Forelimb muscle (tissue), 1 donor: ENCODE measurements around the gene ARMC10. TPM values are rescaled to one million over a fixed set of nuclear protein-coding genes. Genes with fewer than 3 reads are reported as not detected.
"Not testable (repeated sequence)": the region's sequence is repeated elsewhere in the genome, so short reads cannot be mapped to it uniquely, and the experiment has no call there.

Experiments used
- DNase-seq: peaks from one replicate; pipeline ENCODE4 v3.0.0-alpha.2; 2013; ENCODE audit warnings: low read depth
- polyA plus RNA-seq: library from polyadenylated mRNA; unstranded; fragments of 120-200 nt; gene quantifications from one replicate; pipeline ENCODE4 v1.2.1, GENCODE V29; 2013; ENCODE audit not compliant: insufficient read length

Gene ARMC10
- polyA plus RNA-seq, 1 donor, result 20.0 TPM

DNA sequence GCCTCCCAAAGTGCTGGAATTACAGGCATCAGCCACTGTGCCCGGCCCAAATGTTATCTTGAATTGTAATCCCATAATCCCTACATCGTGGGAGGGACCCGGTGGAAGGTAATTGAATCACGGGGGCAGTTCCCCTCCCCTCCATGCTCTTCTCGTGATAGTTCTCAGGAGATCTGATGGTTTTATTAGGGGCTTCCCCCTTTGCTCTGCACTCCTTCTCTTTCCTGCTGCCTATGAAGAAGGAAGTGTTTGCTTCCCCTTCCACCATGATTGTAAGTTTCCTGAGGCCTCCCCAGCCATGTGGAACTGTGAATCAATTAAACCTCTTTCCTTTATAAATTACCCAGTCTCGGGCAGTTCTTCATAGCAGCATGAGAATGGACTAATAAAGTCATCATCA is 3.3 kb downstream of the ARMC10 start:
- not testable (repeated sequence) for DNase-seq

DNA sequence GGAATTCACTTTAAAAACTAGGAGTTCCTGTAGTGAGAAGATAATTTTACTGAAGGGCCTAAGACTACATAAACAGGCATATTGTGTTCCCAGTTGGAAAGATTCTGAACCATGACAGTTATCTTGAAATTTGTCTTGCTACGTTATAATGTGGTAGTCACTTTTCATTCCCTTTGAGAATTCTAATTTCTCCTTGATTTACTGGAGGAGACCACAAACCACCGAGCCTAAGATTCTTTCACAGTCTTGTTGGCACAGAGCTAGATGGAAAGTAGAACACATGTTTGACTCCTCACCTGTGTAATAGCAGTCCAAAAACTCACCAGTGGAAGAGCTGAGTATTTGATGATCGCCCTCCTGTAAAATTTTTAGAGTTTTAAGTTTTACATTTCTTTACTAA is 4.9 kb downstream of the ARMC10 start:
- no peak for DNase-seq

- no peak for DNase-seq
Measured at GRCh38 chr7:103080923-103081322, 6.0 kb downstream of the ARMC10 start.

DNA sequence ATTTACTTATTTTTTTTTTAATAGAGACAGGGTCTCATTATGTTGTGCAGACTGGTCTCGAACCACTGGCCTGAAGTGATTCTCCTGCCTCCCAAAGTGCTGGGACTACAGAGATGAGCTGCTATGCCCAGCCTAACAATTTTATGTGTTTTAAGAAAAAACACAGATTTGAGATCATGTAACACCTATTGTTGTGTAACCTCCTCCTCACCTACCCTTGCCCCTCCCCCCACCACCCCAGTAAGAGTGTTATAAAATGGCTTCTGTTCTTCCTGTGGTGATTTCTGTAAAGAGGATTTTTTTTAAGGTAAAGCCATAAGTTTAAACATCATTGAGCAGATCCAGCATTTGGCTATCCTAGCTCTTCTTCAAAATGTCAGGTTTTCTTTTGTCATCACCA is 7.6 kb downstream of the ARMC10 start:
- DNase-seq, result no peak

- no peak for DNase-seq
Measured at GRCh38 chr7:103083210-103083609, 8.3 kb downstream of the ARMC10 start.

GRCh38 chr7:103092321-103092720 is 17.4 kb downstream of the ARMC10 start:
- DNase-seq, result not testable (repeated sequence)

DNA sequence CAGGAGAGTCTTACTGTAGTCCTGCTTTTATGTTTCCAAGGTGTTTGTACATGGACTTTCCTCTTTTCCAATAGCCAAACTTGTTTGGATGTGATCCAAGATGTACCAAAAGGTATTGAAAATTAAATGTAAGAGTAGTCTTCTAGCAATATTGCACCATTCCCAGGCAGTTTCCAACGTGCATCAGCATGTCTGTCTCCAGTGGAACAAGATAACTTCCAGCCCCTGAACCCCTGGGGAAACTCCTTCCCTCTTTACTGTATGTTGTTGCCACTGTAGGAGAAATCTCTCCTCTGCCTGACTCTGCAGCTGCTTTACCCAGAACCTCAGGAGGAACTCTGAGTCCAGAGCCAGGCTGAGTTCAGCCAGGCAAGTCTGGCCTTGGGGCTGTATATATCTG is 18.5 kb downstream of the ARMC10 start:
- DNase-seq, result no peak

DNA sequence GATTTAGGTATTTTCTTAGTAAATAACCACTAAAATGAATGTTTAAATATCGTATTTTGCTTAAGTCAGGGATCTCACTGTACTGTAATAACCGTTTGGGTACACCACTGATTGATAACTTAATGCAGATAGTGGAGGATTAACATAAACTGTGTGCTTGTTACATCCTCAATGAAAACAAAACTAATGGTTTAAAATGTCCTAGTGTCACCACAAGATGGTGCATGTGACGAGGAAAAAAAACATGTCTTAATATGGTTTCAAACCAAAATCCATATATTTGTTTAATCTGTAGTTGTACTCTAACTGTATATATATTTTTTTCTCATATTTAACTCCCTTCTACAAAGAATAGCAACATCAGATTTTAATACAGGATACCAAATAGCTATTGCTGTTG is 19.2 kb downstream of the ARMC10 start:
- no peak for DNase-seq

DNA sequence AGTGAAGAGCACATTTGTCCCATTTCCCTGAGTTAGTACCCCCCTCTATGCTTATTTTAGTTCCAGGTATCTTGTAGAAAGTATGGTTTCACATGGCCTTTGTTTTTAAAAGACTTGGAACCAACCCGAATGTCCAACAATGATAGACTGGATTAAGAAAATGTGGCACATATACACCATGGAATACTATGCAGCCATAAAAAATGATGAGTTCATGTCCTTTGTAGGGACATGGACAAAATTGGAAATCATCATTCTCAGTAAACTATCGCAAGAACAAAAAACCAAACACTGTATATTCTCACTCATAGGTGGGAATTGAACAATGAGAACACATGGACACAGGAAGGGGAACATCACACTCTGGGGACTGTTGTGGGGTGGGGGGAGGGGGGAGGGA is 20.6 kb downstream of the ARMC10 start:
- DNase-seq, result not testable (repeated sequence)

- no peak for DNase-seq
Measured at GRCh38 chr7:103097041-103097440, 22.1 kb downstream of the ARMC10 start.

DNA sequence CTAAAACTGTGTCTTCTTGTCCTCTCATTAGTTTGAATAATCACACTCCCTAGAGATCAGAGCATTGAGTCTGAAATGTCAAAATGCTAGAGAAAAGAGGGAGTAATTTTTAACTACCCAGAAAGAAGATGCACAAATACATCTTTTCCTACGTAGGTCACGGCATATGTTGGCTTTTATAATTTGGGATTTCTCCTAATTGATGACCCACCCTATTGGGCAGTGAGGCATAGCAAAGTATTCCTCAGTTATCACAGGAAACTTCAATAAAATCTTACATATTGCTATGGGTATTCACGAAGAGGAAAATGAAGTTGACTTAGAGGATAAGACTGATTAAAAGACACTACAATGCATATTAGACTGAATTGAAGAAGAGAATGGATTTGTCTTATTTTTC is 25.4 kb downstream of the ARMC10 start:
- DNase-seq, result no peak

- DNase-seq, result no peak
Measured at GRCh38 chr7:103101543-103101942, 26.6 kb downstream of the ARMC10 start.

DNA sequence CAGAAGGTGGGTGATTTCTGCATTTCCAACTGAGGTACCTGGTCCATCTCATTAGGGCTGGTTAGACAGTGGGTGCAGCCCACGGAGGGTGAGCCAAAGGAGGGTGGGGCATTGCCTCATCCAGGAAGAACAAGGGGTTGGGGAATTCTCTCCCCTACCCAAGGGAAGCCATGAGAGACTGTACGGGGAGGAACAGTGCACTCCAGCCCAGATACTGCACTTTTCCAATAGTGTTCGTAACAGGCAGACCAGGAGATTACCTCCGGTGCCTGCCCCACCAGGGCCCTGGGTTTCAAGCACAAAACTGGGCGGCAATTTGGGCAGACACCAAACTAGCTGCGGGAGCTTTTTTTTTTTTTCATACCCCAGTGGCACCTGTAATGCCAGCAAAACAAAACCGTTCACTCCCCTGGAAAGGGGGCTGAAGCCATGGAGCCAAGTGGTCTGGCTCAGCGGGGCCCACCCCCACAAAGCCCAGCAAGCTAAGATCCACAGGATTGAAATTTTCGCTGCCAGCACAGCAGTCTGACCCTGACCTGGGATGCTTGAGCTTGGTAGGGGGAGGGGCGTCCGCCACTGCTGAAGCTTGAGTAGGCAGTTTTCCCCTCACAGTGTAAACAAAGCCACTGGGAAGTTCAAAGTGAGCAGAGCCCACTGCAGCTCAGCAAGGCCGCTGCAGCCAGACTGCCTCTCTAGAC is 31.2 kb downstream of the ARMC10 start:
- DNase-seq, result no peak

DNA sequence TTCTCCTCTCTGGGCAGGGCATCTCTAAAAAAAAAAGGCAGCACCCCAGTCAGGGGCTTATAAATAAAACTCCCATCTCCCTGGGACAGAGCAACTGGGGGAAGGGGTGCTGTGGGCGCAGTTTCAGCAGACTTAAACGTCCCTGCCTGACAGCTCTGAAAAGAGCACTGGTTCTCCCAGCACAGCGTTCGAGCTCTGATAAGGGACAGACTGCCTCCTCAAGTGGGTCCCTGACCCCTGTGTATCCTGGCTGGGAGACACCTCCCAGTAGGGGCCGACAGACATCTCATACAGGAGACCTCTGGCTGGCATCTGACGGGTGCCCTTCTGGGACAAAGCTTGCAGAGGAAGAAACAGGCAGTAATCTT is 31.7 kb downstream of the ARMC10 start:
- not testable (repeated sequence) for DNase-seq

DNA sequence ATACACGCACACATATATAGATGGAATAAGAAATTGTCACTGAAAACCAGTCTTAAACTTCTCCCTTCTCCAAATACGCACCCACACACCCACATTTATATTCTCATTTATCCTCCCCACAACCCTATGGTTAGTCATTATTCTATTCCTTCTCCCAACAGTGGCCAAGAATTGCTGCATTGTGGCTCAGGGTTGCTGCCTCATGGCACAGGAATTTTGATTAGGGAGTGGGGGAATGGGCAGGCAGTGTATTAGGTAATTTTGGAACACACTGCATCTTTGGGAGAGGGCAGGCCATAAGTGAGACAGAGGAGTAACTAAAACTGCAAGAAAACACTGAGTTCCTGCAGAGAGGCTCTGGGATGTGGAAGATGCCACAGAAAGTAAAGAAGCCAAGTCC is 38.2 kb downstream of the ARMC10 start:
- DNase-seq, result no peak

DNA sequence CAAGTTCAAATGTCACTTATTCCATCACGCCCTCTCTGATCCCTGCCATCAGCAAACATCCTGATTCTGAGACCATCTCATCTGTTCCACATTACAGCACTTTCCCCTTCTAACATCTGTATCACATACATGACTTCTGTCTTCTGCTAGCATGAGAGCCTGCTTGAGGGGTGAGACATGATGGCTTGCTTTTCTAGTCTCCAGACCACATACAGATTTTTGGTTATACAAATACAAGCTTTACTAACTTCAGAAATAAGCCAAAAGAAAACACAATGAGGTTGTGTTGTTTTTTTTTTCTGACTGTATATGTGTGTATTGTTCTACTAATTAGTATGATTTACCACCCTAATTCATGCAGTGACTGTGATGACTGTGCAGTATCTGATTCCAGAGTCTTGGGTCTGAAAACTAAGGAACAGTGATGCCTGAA is 39.7 kb downstream of the ARMC10 start:
- no peak for DNase-seq

DNA sequence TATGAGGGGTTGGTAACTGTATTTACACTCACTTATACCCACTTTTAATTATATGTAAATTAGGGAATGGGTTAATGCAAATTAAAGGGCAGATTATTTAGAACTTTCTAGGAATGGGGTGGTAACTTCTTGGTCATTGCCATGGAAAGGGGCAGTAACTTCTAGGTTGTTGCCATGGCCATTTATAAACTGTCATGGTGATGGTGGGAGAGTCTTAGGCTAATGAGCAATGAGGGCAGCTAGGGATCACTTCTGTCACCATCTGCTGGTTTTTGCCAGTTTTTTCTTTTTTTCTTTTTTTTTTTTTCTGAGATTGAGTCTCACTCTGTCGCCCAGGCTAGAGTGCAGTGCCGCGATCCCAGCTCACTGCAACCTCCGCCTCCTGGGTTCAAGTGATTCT is 40.8 kb downstream of the ARMC10 start:
- no peak for DNase-seq

DNA sequence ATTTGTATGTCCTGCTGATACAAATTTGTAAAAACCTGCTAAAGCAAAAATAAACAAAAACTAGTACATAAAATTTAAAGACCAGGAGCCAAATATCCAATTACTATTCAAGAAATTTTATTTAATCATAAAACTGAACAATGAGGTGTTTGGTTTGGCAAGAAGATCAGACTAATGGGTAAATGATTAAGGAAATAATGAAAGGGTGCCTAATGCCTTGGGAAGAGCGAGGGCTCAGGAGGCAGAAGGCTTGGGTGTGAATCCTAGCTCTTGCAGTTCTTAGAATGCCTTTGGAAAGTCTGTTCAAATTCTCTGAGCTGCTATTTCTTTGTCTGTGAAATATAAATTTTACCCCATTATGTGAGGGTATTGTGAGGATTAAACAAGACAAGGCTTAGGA is 41.6 kb downstream of the ARMC10 start:
- DNase-seq, result no peak

DNA sequence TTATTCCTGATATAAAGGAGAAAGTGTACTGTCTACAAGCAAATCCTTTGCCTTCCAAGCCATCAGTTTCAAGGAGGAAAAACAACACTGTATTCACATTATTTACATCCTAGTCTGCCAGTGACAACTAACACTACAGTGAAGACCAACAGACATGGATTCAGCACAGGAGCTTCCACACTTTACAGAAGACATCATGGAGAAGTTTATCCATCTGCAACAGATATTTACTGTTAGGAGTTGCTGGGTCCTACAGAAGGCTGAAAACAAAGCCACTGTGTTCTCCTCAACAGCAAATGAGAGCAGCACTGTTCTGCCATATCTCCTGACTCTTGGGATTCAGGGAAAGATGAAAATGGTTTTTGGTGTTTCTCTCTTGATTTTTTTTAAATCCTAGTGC is 42.1 kb downstream of the ARMC10 start:
- no peak for DNase-seq

DNA sequence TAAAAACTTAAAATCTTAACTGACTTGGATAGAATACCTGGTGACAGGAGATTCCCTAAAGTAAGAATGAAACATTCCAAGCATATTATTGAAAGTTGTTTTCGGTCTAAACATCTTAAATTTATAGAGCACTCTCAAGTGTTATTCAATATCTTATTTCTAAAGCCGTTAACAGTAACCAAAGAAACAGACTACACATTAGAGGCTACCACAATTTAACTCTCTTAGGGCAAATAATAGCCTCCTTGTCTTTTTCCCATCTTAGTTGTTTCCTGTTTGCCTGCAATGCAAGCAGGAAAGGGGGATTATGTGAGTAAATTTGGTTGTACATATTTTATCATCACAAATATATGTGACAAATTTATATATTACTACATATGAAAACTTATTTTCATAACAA is 42.5 kb downstream of the ARMC10 start:
- DNase-seq, result no peak

- no peak for DNase-seq
Measured at GRCh38 chr7:103119791-103120291, 44.9 kb downstream of the ARMC10 start.

GRCh38 chr7:103120362-103120761 is 45.4 kb downstream of the ARMC10 start:
- no peak for DNase-seq

DNA sequence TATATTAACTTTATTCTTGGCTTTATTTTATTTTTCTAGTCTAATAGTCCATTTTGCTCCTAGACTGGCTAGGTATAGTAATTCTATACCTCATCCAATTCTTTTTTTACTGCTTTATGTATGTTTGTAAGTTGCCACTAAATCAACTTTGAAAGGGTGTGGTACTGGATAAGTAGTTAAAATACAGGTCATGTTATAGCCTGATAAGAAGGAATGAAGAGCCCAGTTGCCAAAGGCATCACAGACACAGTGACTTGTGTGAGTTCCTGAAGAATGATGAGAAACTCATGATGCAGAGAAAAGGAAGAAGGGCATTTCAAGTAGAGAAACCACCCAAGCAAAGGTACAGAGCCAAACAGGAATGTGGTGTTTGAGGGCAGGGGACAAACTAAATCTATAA is 46.7 kb downstream of the ARMC10 start:
- DNase-seq, result no peak

DNA sequence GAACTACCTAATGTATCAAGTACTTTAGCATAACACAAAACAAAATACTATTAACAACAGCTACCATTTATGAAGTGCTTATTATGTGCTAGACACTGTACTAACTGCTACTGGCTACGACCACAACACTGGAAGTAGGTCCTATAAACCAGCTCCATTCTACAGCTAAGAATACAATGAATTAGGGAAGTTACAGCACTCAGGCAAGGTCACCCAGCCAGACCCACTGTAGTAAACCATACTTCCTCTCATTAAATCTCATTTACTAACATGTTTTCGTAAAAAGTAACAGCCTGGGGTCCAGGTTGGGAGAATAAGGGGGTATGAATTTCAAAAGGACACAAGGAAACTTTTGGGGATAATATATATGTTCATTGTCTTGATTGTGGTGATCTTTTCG is 48.6 kb downstream of the ARMC10 start:
- DNase-seq, result no peak
